Muscle of leg (tissue), 11 donors: Measurements from ENCODE around the gene HBG1. TPM values are rescaled to one million over a fixed set of nuclear protein-coding genes. Genes with fewer than 3 reads are reported as not detected.
A peak's percentile ranks its signal among the peaks of the same experiment; 100 is the strongest.

ENCODE experiments used
- DNase-seq: peaks from one replicate; pipeline ENCODE4 v3.0.0; 2013
- H3K27ac ChIP-seq: one replicate; pipeline ENCODE4 v1.5.1; 2013; ENCODE audit warnings: mild to moderate bottlenecking, low read length, control low read depth
- H3K27me3 ChIP-seq: one replicate; pipeline ENCODE4 v1.6.1; 2013; ENCODE audit warnings: low read length; ENCODE audit not compliant: control insufficient read depth, insufficient read depth
- H3K36me3 ChIP-seq: one replicate; pipeline ENCODE4 v1.6.1; 2013; ENCODE audit warnings: low read length; ENCODE audit not compliant: control insufficient read depth, insufficient read depth
- H3K4me1 ChIP-seq: one replicate; pipeline ENCODE4 v1.6.1; 2013; ENCODE audit warnings: low read length; ENCODE audit not compliant: control insufficient read depth, insufficient read depth
- H3K4me3 ChIP-seq: one replicate; pipeline ENCODE4 v1.5.1; 2013; ENCODE audit warnings: low read length, control low read depth
- H3K9me3 ChIP-seq: replicated peaks from 2 replicates; pipeline ENCODE4 v1.6.1; 2013; ENCODE audit warnings: low read depth, low read length; ENCODE audit not compliant: control insufficient read depth
- WGBS: methylation state at CpG from one replicate; pipeline ENCODE4 v1.1.5; 2013; ENCODE audit warnings: missing lambda C conversion rate; ENCODE audit not compliant: insufficient coverage; 5-methylcytosine and 5-hydroxymethylcytosine counted together
- polyA plus RNA-seq, 8 donors: library from polyadenylated mRNA; unstranded; fragments of 120-200 nt; gene quantifications; one replicate each; pipeline versions ENCODE4 v1.2.1 to v1.2.3, GENCODE V29; 2013; ENCODE audit warnings: inconsistent platforms in 1 of 8, low replicate concordance in 1 of 8; ENCODE audit not compliant: insufficient read length in 8 of 8, insufficient read depth in 1 of 8
- total RNA-seq: library from RNA; stranded (reverse); fragments of 120-200 nt; gene quantifications from one replicate; pipeline ENCODE4 v1.2.4, GENCODE V29; 2013

The HBG1 gene
- total and polyA plus RNA-seq, 9 donors, result 12.5 to 3,398 (median 25.8) TPM

DNA sequence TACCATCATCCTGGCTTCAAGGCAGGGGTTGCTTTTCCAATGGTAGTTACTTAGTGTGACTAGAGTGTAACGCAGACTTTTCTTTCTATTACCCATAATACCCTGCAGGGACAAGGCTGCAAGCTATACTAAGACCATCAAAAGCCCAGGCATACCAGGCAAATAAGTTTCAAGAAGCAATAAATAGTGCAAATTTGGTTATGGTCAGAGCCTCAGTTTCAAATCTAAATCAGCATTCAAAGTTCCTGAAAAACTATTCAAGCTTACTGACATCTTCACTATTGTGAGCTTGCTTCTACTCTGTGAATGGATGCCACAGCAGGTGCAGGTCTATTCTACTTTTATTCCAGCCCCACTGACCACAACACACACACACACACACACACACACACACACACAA is 20.3 kb downstream of the HBG1 start:
- DNase-seq, result no peak
- Histone ChIP-seq H3K27ac (no peak overlapping the region), H3K27me3 (no peaks in the 10 kb centered on the region), H3K36me3 (no peaks in the 10 kb centered on the region), H3K4me3 (no peak overlapping the region), H3K9me3 (no peaks in the 10 kb centered on the region), H3K4me1 (no peaks in the 10 kb centered on the region)
- WGBS, result no CpG with 5 or more reads among the region's 1 CpG

DNA sequence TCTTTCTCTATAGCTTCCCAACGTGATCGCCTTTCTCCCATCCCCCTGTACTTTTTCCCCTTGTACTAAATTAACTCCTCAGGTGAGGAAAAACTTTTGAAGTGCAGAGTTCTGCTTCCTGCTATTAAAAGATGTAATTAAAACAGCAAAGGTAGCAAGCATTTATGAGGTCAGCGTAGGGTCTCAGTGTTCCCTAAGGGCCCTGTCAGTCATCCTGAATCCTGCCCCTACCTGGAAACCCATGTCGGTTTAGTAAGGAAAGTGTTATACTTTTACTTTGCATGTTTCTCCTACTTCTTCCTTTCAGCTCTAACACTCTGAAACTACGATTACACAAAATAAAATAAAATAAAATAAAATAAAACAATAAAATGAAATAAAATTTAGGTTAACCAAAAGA is 21.5 kb downstream of the HBG1 start:
- no peak overlapping the region for H3K27ac ChIP-seq
- no CpG with 5 or more reads among the region's 5 CpGs for WGBS

DNA sequence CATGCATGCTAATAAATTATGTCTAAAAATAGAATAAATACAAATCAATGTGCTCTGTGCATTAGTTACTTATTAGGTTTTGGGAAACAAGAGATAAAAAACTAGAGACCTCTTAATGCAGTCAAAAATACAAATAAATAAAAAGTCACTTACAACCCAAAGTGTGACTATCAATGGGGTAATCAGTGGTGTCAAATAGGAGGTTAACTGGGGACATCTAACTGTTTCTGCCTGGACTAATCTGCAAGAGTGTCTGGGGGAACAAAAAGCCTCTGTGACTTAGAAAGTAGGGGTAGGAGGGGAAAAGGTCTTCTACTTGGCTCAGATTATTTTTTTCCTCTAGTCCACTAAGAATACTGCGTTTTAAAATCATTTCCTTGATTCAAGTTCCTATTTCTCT is 22.0 kb downstream of the HBG1 start:
- WGBS, result no CpG with 5 or more reads among the region's 1 CpG
- no peak for DNase-seq

More for the DNA sequence above, 21.5 kb downstream of the HBG1 start:
- Histone ChIP-seq H3K9me3 (no peaks in the 10 kb centered on the region), H3K4me1 (no peaks in the 10 kb centered on the region), H3K36me3 (no peaks in the 10 kb centered on the region), H3K27me3 (no peaks in the 10 kb centered on the region), H3K4me3 (no peak overlapping the region)
- no peak for DNase-seq

DNA sequence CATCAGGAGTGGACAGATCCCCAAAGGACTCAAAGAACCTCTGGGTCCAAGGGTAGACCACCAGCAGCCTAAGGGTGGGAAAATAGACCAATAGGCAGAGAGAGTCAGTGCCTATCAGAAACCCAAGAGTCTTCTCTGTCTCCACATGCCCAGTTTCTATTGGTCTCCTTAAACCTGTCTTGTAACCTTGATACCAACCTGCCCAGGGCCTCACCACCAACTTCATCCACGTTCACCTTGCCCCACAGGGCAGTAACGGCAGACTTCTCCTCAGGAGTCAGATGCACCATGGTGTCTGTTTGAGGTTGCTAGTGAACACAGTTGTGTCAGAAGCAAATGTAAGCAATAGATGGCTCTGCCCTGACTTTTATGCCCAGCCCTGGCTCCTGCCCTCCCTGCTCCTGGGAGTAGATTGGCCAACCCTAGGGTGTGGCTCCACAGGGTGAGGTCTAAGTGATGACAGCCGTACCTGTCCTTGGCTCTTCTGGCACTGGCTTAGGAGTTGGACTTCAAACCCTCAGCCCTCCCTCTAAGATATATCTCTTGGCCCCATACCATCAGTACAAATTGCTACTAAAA is 22.8 kb downstream of the HBG1 start, which contains the start of gene HBB:
TSS of gene HBB (minus strand) at position 340 of the 579 bp plus-strand sequence. CDS start at position 290, 50 bp downstream.
- no peak for DNase-seq
- Histone ChIP-seq H3K9me3 (no peaks in the 10 kb centered on the region), H3K4me1 (no peaks in the 10 kb centered on the region), H3K27me3 (no peaks in the 10 kb centered on the region), H3K27ac (no peak within 1 kb of the TSS), H3K4me3 (no peak within 1 kb of the TSS), H3K36me3 (no peaks in the 10 kb centered on the region)
- WGBS, result no CpG with 5 or more reads among the region's 3 CpGs

More for the DNA sequence above, 22.0 kb downstream of the HBG1 start:
- no peak overlapping the region for H3K4me3 ChIP-seq
- no peaks in the 10 kb centered on the region for H3K9me3 ChIP-seq
- no peaks in the 10 kb centered on the region for H3K4me1 ChIP-seq
- no peaks in the 10 kb centered on the region for H3K36me3 ChIP-seq
- H3K27ac ChIP-seq, result no peak overlapping the region
- no peaks in the 10 kb centered on the region for H3K27me3 ChIP-seq

DNA sequence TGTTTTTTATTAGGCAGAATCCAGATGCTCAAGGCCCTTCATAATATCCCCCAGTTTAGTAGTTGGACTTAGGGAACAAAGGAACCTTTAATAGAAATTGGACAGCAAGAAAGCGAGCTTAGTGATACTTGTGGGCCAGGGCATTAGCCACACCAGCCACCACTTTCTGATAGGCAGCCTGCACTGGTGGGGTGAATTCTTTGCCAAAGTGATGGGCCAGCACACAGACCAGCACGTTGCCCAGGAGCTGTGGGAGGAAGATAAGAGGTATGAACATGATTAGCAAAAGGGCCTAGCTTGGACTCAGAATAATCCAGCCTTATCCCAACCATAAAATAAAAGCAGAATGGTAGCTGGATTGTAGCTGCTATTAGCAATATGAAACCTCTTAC is 24.2 kb downstream of the HBG1 start:
- no CpG with 5 or more reads among the region's 2 CpGs for WGBS
- H3K27me3 ChIP-seq, result no peaks in the 10 kb centered on the region
- no peaks in the 10 kb centered on the region for H3K9me3 ChIP-seq
- H3K4me3 ChIP-seq, result no peak overlapping the region
- no peaks in the 10 kb centered on the region for H3K36me3 ChIP-seq
- no peak overlapping the region for H3K27ac ChIP-seq
- H3K4me1 ChIP-seq, result no peaks in the 10 kb centered on the region
- no peak for DNase-seq

DNA sequence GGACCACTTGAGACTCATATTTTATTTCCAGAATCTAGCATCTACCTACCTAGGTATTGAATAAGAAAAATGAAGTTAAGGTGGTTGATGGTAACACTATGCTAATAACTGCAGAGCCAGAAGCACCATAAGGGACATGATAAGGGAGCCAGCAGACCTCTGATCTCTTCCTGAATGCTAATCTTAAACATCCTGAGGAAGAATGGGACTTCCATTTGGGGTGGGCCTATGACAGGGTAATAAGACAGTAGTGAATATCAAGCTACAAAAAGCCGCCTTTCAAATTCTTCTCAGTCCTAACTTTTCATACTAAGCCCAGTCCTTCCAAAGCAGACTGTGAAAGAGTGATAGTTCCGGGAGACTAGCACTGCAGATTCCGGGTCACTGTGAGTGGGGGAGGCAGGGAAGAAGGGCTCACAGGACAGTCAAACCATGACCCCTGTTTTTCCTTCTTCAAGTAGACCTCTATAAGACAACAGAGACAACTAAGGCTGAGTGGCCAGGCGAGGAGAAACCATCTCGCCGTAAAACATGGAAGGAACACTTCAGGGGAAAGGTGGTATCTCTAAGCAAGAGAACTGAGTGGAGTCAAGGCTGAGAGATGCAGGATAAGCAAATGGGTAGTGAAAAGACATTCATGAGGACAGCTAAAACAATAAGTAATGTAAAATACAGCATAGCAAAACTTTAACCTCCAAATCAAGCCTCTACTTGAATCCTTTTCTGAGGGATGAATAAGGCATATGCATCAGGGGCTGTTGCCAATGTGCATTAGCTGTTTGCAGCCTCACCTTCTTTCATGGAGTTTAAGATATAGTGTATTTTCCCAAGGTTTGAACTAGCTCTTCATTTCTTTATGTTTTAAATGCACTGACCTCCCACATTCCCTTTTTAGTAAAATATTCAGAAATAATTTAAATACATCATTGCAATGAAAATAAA is 24.8 kb downstream of the HBG1 start:
- no peak overlapping the region for H3K27ac ChIP-seq

DNA sequence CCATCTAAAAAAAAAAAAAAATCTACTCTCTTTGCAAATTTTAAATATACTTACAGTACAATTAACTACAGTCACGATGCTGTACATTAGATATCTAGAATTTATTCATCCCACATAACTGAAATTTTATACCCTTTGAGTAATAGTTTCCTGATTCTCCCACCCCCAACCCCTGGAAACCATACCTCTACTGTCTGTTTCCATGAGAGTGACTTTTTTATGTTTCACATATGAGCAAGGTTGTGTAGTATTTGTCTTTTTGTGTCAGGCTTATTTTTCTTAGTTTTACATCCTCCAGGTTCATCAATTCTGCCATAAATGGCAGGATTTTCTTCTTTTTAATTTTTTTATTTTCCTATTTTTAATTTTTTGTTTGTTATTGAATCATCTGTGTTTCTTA is 26.0 kb downstream of the HBG1 start:
- Histone ChIP-seq H3K36me3 (no peaks in the 10 kb centered on the region), H3K27me3 (no peaks in the 10 kb centered on the region), H3K9me3 (no peaks in the 10 kb centered on the region), H3K4me1 (no peaks in the 10 kb centered on the region), H3K27ac (no peak overlapping the region), H3K4me3 (no peak overlapping the region)
- no peak for DNase-seq
- 80% methylated on average over 1 of the region's 1 CpG for WGBS

More for the DNA sequence above, 24.8 kb downstream of the HBG1 start:
- H3K36me3 ChIP-seq, result no peaks in the 10 kb centered on the region
- H3K4me3 ChIP-seq, result no peak overlapping the region
- no peaks in the 10 kb centered on the region for H3K27me3 ChIP-seq
- no peaks in the 10 kb centered on the region for H3K4me1 ChIP-seq
- no peak for DNase-seq
- WGBS, result 80% methylated on average over 3 of the region's 6 CpGs
- H3K9me3 ChIP-seq, result no peaks in the 10 kb centered on the region

DNA sequence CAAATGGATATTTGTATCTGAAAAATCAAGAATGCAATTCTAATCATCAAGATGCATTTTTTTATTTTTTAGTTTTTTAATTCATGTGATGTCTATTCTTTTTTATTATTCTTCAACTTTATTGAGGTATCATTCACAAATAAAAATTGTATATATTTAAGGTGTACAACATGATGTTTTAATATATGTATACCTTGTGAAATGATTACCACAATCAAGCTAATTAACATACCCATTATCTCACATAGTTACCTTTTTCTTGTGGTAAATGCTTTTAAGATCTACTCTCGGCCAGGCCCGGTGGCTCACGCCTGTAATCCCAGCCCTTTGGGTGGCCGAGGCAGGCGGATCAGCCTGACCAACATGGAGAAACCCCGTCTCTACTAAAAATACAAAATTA is 26.5 kb downstream of the HBG1 start:
- no peaks in the 10 kb centered on the region for H3K36me3 ChIP-seq
- 91% methylated on average over 6 of the region's 6 CpGs for WGBS
- H3K4me3 ChIP-seq, result no peak overlapping the region
- H3K4me1 ChIP-seq, result no peaks in the 10 kb centered on the region
- H3K27ac ChIP-seq, result no peak overlapping the region
- no peak for DNase-seq
- H3K9me3 ChIP-seq, result no peaks in the 10 kb centered on the region
- no peaks in the 10 kb centered on the region for H3K27me3 ChIP-seq

DNA sequence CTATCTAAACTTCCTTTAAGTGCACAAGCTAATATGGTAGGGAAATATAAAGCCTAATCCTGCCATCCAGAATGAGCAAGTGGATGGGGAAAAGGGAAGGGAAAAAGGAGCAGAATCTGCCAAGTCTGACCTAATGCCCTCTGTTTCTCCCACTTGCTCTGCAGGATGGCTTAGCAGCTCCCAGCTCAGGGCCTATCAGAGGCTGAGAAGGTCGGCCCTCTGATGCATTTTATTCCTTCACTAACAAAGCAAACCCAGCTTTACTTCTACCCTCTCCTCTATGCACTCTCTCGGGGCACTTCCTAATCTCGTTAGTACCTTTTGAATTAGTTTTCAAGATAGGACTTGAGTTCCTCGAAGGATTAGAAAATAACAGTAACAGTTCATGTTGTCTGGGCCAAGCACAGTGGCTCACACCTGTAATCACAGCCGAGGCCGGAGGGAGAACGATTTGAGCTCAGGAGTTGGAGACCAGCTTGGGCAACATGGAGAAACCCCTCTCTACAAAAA is 39.2 kb downstream of the HBG1 start:
- 51% methylated on average over 4 of the region's 7 CpGs for WGBS
- H3K36me3 ChIP-seq, result no peaks in the 10 kb centered on the region
- H3K27me3 ChIP-seq, result no peaks in the 10 kb centered on the region
- no peak overlapping the region for H3K27ac ChIP-seq
- no peak overlapping the region for H3K4me3 ChIP-seq
- no peaks in the 10 kb centered on the region for H3K9me3 ChIP-seq
- no peaks in the 10 kb centered on the region for H3K4me1 ChIP-seq
- no peak for DNase-seq

DNA sequence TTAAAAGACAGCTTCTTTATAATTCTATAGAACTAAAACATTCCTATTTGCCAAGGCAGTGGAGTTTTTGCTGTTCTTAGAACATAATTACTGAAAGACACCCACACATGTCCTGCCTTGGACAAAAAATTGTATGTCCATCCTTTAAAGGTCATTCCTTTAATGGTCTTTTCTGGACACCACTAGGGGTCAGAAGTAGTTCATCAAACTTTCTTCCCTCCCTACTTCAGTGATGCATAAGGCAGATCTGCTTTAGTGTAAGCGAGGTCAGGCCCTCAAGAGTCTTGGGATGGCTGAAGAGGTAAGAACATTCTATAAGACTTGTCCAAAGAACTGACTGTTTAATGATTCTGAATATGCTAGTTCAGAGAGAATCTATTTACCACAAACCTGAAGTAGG is 44.9 kb downstream of the HBG1 start:
- Histone ChIP-seq H3K27me3 (no peaks in the 10 kb centered on the region), H3K4me3 (no peak overlapping the region), H3K27ac (no peak overlapping the region), H3K36me3 (no peaks in the 10 kb centered on the region), H3K9me3 (no peaks in the 10 kb centered on the region), H3K4me1 (no peaks in the 10 kb centered on the region)
- no CpG with 5 or more reads among the region's 1 CpG for WGBS
- peak; percentile 37 for DNase-seq
